ENCODE data around the gene KHNYN.

DNA sequence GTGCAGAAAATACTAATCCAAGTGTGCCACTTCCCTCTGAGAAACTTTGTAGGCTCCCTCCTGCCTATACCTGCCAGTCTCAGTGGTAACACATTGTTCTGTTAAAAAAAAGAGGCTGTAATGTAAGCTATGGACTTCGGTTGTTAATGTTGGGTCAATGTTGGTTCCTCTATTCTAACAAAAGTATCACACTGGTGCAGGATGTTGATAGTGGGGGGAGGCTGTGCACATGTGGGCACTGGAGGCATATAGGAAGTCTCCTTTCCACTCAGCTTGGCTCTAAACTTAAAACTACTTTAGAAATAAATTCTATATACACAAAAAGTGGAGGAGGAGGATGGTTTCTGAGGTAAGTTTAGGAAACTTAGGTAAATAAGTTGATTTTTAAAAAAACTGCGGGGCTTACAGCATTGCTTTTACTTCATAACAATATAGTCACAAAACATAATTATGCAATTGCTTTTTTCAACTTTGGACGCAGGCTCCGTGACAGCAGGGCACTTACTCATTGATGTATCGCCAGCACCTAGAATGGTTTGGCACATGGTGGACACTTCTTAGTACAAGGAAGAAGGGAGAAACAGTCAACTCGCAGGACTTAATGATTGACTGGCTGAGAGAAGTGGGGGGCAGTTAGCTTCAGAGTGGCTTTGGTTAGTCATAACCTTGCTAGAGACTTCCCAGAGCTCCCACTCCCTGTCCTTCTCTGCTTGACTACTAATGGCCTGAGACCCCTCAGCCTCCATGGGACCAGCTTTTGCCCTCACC lies 38.9 kb upstream of the KHNYN start:
- TF ChIP-seq, protein P1, sequence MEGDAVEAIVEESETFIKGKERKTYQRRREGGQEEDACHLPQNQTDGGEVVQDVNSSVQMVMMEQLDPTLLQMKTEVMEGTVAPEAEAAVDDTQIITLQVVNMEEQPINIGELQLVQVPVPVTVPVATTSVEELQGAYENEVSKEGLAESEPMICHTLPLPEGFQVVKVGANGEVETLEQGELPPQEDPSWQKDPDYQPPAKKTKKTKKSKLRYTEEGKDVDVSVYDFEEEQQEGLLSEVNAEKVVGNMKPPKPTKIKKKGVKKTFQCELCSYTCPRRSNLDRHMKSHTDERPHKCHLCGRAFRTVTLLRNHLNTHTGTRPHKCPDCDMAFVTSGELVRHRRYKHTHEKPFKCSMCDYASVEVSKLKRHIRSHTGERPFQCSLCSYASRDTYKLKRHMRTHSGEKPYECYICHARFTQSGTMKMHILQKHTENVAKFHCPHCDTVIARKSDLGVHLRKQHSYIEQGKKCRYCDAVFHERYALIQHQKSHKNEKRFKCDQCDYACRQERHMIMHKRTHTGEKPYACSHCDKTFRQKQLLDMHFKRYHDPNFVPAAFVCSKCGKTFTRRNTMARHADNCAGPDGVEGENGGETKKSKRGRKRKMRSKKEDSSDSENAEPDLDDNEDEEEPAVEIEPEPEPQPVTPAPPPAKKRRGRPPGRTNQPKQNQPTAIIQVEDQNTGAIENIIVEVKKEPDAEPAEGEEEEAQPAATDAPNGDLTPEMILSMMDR (conservative IDR thresholded peaks at IDR 0.05): no peak
- no peak for TF ChIP-seq EZH2 (IDR thresholded peaks at IDR 0.05; ENCODE audit: low read depth)
